ENCODE results near the gene THEMIS.
"Not testable (repeated sequence)": the region's sequence is repeated elsewhere in the genome, so short reads cannot be mapped to it uniquely, and the experiment has no call there.

Gene THEMIS

GRCh38 chr6:127900935-127901334, at the start of gene THEMIS:
Gene THEMIS, minus strand, starts transcription at chr6:127901058. Its CDS starts 126 bp downstream, at chr6:127900932.
- DNase-seq: peak; percentile 38

- no peak for DNase-seq
Measured at GRCh38 chr6:127949251-127949650, 48.4 kb upstream of the THEMIS start.

- no peak for DNase-seq
Measured at GRCh38 chr6:127946388-127946787, 45.5 kb upstream of the THEMIS start.

GRCh38 chr6:127945434-127946097, 44.7 kb upstream of the THEMIS start:
- DNase-seq: no peak

GRCh38 chr6:127941228-127941627, 40.4 kb upstream of the THEMIS start:
- no peak for DNase-seq

- no peak for DNase-seq
Measured at GRCh38 chr6:127939442-127940066, 38.7 kb upstream of the THEMIS start.

GRCh38 chr6:127938701-127939100, 37.8 kb upstream of the THEMIS start:
- DNase-seq: no peak

- DNase-seq: no peak
Measured at GRCh38 chr6:127937747-127938146, 36.9 kb upstream of the THEMIS start.

GRCh38 chr6:127937102-127937501, 36.2 kb upstream of the THEMIS start:
- no peak for DNase-seq

- no peak for DNase-seq
Measured at GRCh38 chr6:127934956-127935355, 34.1 kb upstream of the THEMIS start.

- DNase-seq: peak; percentile 44
Measured at GRCh38 chr6:127933852-127934840, 33.3 kb upstream of the THEMIS start.

GRCh38 chr6:127933137-127933536, 32.3 kb upstream of the THEMIS start:
- no peak for DNase-seq

GRCh38 chr6:127932708-127933107, 31.9 kb upstream of the THEMIS start:
- no peak for DNase-seq

GRCh38 chr6:127926441-127926840, 25.6 kb upstream of the THEMIS start:
- not testable (repeated sequence) for DNase-seq

GRCh38 chr6:127924440-127924839, 23.6 kb upstream of the THEMIS start:
- DNase-seq: no peak

- no peak for DNase-seq
Measured at GRCh38 chr6:127924031-127924430, 23.2 kb upstream of the THEMIS start.

- no peak for DNase-seq
Measured at GRCh38 chr6:127923135-127923534, 22.3 kb upstream of the THEMIS start.

GRCh38 chr6:127921982-127922381, 21.1 kb upstream of the THEMIS start:
- DNase-seq: no peak

- no peak for DNase-seq
Measured at GRCh38 chr6:127920804-127921203, 19.9 kb upstream of the THEMIS start.

GRCh38 chr6:127918506-127919427, 17.9 kb upstream of the THEMIS start:
- no peak for DNase-seq

- no peak for DNase-seq
Measured at GRCh38 chr6:127917766-127918165, 16.9 kb upstream of the THEMIS start.

- no peak for DNase-seq
Measured at GRCh38 chr6:127914240-127914639, 13.4 kb upstream of the THEMIS start.
